Vagina (tissue), 2 donors: Measurements from ENCODE around the gene MEIOB.

ENCODE experiments used
- POLR2A ChIP-seq, 2 donors: fragments of 450-650 bp; IDR thresholded peaks; one replicate each; pipeline ENCODE4 v1.6.1; 2017; ENCODE audit warnings: antibody characterized with exemption in 2 of 2, mild to moderate bottlenecking in 2 of 2, moderate library complexity in 2 of 2
- POLR2AphosphoS5 ChIP-seq, 2 donors: sonication (generic); formaldehyde crosslinking; IDR thresholded peaks; one replicate each; pipeline ENCODE4 v1.9.0; 2017; ENCODE audit warnings: antibody characterized with exemption in 2 of 2, mild to moderate bottlenecking in 2 of 2, low read depth in 1 of 2; ENCODE audit not compliant: insufficient read depth in 1 of 2

DNA sequence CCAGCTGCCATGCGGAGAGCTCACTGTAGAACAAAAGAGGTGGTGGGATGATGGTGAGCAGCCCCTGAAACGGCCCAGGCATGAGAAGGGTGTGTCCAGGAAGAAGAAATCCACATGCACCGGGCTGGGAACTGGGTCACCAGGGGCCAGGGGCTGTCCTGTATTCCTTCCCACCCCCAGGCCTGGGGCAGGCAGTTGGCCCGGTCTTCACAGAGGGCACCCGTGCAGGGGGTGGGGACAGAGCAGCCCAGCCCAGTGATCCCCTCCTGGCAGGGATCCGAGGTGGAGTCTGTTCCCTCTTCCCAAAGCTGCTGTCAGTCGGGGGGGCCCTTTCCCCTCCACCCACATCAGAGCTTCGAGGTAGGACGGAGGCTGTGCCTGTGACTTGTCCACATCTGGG is 37.0 kb upstream of the MEIOB start:
- TF ChIP-seq POLR2A (IDR thresholded peaks at IDR 0.05) (no peak), POLR2AphosphoS5 (IDR thresholded peaks at IDR 0.05; ENCODE audit: insufficient read depth in 1 of 2, low read depth in 1 of 2) (no peak)
